Measurements from ENCODE around the gene MRPS5.

- TF ChIP-seq POLR2AphosphoS5 (IDR thresholded peaks at IDR 0.05; ENCODE audit: low read depth, low read length) (no peak), TAF1 (IDR thresholded peaks at IDR 0.05; ENCODE audit: borderline replicate concordance, insufficient read depth, low read length) (no peak), SIN3A (IDR thresholded peaks at IDR 0.05; ENCODE audit: borderline replicate concordance, insufficient read depth, low read length) (no peak), REST (IDR thresholded peaks at IDR 0.05; ENCODE audit: insufficient read depth in 1 of 2, low read depth in 2 of 2, low read length in 2 of 2) (no peak), FOXP2 (optimal IDR thresholded peaks at IDR 0.05; ENCODE audit: borderline replicate concordance, extremely low read depth, extremely low read length, insufficient read depth) (no peak)
These were observed 75.1 kb downstream of the MRPS5 start for GRCh38 chr2:95046371-95047112.
